Measurements from ENCODE around the gene ZFTA. TPM values are rescaled to one million over a fixed set of nuclear protein-coding genes. Genes with fewer than 3 reads are reported as not detected.

Gene ZFTA
- total and polyA plus RNA-seq, 2 donors (not counting 3 experiments of a cell fraction or from before 2014, with no cell fraction given): 9.9 to 25.2 TPM

DNA sequence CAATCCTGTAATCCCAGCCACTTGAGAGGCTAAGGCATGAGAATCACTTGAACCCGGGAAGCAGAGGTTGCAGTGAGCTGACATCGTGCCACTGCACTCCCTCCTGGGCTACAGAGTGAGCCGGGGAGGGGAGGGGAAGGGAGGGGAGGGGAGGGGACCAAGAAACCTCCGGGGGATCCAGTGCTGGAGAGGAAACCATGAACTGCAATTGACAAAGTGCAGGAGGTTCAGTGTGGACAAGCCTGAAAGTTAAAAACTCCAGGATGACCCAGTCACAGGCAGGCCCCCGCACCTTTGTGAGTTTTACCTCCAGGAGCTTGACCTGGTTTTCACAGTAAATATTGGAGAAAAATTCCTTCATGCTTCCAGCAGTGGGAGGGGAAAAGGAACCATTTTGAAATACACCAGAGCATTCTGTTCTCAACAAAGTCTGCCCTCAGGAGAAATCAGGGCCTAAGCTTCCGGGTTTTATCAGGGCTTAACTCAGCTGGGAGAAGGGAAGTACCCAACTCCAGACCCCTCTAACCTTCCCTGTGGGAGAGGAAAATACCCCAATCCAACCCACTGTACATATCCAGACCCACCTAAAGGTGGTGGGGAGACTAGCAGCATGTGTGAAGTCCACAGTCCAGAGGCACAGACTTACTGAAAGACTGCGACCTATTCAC is 15.5 kb upstream of the ZFTA start:
- Histone ChIP-seq H3K4me3 (replicated peaks in 1 of 3; ENCODE audit: insufficient read depth in 1 of 3, low read depth in 1 of 3, low read length in 3 of 3) (no peak overlapping the region), H3K4me2 (ENCODE audit: insufficient read depth, low read length) (no peak overlapping the region), H4K20me1 (replicated peaks; ENCODE audit: control insufficient read depth, extremely low read depth, insufficient read depth, low read length) (no peaks in the 10 kb centered on the region), H3K9me3 (replicated peaks; ENCODE audit: control insufficient read depth, insufficient read depth, low read length) (no peaks in the 10 kb centered on the region), H3K9me1 (replicated peaks; ENCODE audit: control insufficient read depth, extremely low read depth, insufficient read depth, low read length) (no peaks in the 10 kb centered on the region), H3K27ac (ENCODE audit: insufficient read depth, low read depth, low read length) (no peak overlapping the region), H3K9ac (replicated peaks; ENCODE audit: extremely low read depth, insufficient read depth, low read length) (no peak overlapping the region), H3K79me2 (ENCODE audit: control insufficient read depth, insufficient read depth, low read length) (no peaks in the 10 kb centered on the region), H2AFZ (ENCODE audit: low read depth, low read length) (no peak overlapping the region), H3K27me3 (ENCODE audit: control insufficient read depth in 2 of 2, insufficient read depth in 2 of 2, low read length in 2 of 2) (no peaks in the 10 kb centered on the region), H3K36me3 (ENCODE audit: control insufficient read depth in 2 of 2, extremely low read depth in 1 of 2, insufficient read depth in 2 of 2, low read length in 2 of 2) (no peaks in the 10 kb centered on the region), H3K4me1 (ENCODE audit: control insufficient read depth, extremely low read depth, insufficient read depth, low read length) (peaks cover 3% of the 10 kb centered on the region)
- POLR2A ChIA-PET: no interaction called here
- CTCF ChIA-PET: no interaction called here
- BruUV-seq (replicated peaks): no TSS peak
- intact Hi-C loops (cut with micrococcal nuclease) (no loop called here), dilution Hi-C loops (cut with MboI; ENCODE audit: extremely low pct_ligation_motif_present, low sequenced_read_pairs) (no loop called here)
- FAIRE-seq: no peak
- no peak for TF ChIP-seq POLR2A (IDR thresholded peaks at IDR 0.05; ENCODE audit: low read depth, low read length)
- no peak for DNase-seq (ENCODE audit: low read depth, low spot score)

DNA sequence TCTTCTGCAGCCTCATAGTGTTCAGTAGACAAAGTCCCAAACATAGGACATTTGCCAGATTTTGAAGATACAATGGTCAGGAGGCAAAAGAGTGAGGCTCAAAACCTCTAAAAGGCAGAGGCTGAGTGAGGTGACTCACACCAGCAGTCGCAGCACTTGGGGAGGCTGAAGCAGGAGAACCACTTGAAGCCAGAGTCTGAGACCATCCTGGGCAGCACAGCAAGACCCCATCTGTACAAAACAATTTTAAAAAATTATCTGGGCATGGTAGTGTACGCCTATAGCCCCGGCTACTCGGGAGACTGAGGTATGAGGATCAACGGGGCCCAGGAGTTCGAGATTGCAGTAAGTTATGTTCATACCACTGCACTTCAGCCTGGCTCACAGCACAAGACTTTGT is 14.2 kb upstream of the ZFTA start:
- Histone ChIP-seq H4K20me1 (replicated peaks; ENCODE audit: control insufficient read depth, extremely low read depth, insufficient read depth, low read length) (no peaks in the 10 kb centered on the region), H3K9ac (replicated peaks; ENCODE audit: extremely low read depth, insufficient read depth, low read length) (no peak overlapping the region), H3K4me3 (replicated peaks in 1 of 3; ENCODE audit: insufficient read depth in 1 of 3, low read depth in 1 of 3, low read length in 3 of 3) (no peak overlapping the region), H3K79me2 (ENCODE audit: control insufficient read depth, insufficient read depth, low read length) (no peaks in the 10 kb centered on the region), H3K9me1 (replicated peaks; ENCODE audit: control insufficient read depth, extremely low read depth, insufficient read depth, low read length) (no peaks in the 10 kb centered on the region), H3K9me3 (replicated peaks; ENCODE audit: control insufficient read depth, insufficient read depth, low read length) (no peaks in the 10 kb centered on the region), H3K4me1 (ENCODE audit: control insufficient read depth, extremely low read depth, insufficient read depth, low read length) (peaks cover 8% of the 10 kb centered on the region), H3K36me3 (ENCODE audit: control insufficient read depth in 2 of 2, extremely low read depth in 1 of 2, insufficient read depth in 2 of 2, low read length in 2 of 2) (no peaks in the 10 kb centered on the region), H3K4me2 (ENCODE audit: insufficient read depth, low read length) (no peak overlapping the region), H3K27ac (ENCODE audit: insufficient read depth, low read depth, low read length) (no peak overlapping the region), H3K27me3 (ENCODE audit: control insufficient read depth in 2 of 2, insufficient read depth in 2 of 2, low read length in 2 of 2) (no peaks in the 10 kb centered on the region), H2AFZ (ENCODE audit: low read depth, low read length) (no peak overlapping the region)
- intact Hi-C loops (cut with micrococcal nuclease) (no loop called here), dilution Hi-C loops (cut with MboI; ENCODE audit: extremely low pct_ligation_motif_present, low sequenced_read_pairs) (no loop called here)
- TF ChIP-seq JUN (IDR thresholded peaks at IDR 0.05; ENCODE audit: borderline replicate concordance, insufficient read depth, insufficient read length, low read depth) (no peak), MYC (IDR thresholded peaks at IDR 0.05; ENCODE audit: low read depth, low read length) (no peak), POLR2AphosphoS5 (IDR thresholded peaks at IDR 0.05; ENCODE audit: insufficient read depth, low read depth, low read length) (no peak), POLR2A (IDR thresholded peaks at IDR 0.05; ENCODE audit: low read depth, low read length) (no peak), GATA2 (IDR thresholded peaks at IDR 0.05; ENCODE audit: insufficient read depth, insufficient read length, low read depth, low read length) (no peak), EZH2 (IDR thresholded peaks at IDR 0.05; ENCODE audit: borderline replicate concordance, low read depth, low read length, severe bottlenecking) (no peak), FOS (IDR thresholded peaks at IDR 0.05; ENCODE audit: borderline replicate concordance, insufficient read depth, low read length) (no peak)
- TF ChIP-seq, protein P1, sequence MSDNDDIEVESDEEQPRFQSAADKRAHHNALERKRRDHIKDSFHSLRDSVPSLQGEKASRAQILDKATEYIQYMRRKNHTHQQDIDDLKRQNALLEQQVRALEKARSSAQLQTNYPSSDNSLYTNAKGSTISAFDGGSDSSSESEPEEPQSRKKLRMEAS (IDR thresholded peaks at IDR 0.05; ENCODE audit: insufficient read depth, insufficient read length): no peak
- TF ChIP-seq, protein P2, sequence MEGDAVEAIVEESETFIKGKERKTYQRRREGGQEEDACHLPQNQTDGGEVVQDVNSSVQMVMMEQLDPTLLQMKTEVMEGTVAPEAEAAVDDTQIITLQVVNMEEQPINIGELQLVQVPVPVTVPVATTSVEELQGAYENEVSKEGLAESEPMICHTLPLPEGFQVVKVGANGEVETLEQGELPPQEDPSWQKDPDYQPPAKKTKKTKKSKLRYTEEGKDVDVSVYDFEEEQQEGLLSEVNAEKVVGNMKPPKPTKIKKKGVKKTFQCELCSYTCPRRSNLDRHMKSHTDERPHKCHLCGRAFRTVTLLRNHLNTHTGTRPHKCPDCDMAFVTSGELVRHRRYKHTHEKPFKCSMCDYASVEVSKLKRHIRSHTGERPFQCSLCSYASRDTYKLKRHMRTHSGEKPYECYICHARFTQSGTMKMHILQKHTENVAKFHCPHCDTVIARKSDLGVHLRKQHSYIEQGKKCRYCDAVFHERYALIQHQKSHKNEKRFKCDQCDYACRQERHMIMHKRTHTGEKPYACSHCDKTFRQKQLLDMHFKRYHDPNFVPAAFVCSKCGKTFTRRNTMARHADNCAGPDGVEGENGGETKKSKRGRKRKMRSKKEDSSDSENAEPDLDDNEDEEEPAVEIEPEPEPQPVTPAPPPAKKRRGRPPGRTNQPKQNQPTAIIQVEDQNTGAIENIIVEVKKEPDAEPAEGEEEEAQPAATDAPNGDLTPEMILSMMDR (IDR thresholded peaks at IDR 0.05; ENCODE audit: extremely low read depth in 1 of 2, insufficient read depth in 1 of 2, low read depth in 1 of 2, low read length in 2 of 2): no peak
- CTCF ChIA-PET: no interaction called here
- POLR2A ChIA-PET: no interaction called here
- FAIRE-seq (no peak), DNase-seq (ENCODE audit: low read depth, low spot score) (no peak)
- BruUV-seq (replicated peaks): no TSS peak
